ENCODE results near the gene ELF3.

GRCh38 chr1:202016811-202017748 lies 6.7 kb downstream of the ELF3 start:
- TF ChIP-seq NFE2L2 (IDR thresholded peaks at IDR 0.05; ENCODE audit: low read depth, low read length), result no peak
- TF ChIP-seq POLR2A (IDR thresholded peaks at IDR 0.05; ENCODE audit: low read depth, low read length), result no peak
- TF ChIP-seq CTCF (conservative IDR thresholded peaks at IDR 0.05; ENCODE audit: low read depth, low read length), result no peak
- TF ChIP-seq RAD21 (IDR thresholded peaks at IDR 0.05; ENCODE audit: low read length), result no peak
- TF ChIP-seq FOS (IDR thresholded peaks at IDR 0.05; ENCODE audit: low read depth, low read length), result no peak
- TF ChIP-seq RCOR1 (IDR thresholded peaks at IDR 0.05; ENCODE audit: insufficient replicate concordance, low read length), result no peak
- TF ChIP-seq MAZ (IDR thresholded peaks at IDR 0.05; ENCODE audit: borderline replicate concordance, low read depth, low read length), result no peak
